Fibroblast of pulmonary artery (primary cell): ENCODE measurements around the gene CDT1.
A peak's percentile ranks its signal among the peaks of the same experiment; 100 is the strongest.

Experiments used
- DNase-seq: peaks from one replicate; pipeline ENCODE4 v3.0.0-alpha.2; 2010; ENCODE audit warnings: low read depth
- H3K4me3 ChIP-seq: replicated peaks from 2 replicates; pipeline ENCODE4 v1.5.1; 2011; ENCODE audit warnings: low read depth, mild to moderate bottlenecking, control low read depth, low read length, moderate library complexity
- CTCF ChIP-seq: IDR thresholded peaks from 2 replicates; pipeline ENCODE4 v1.5.1; 2011; ENCODE audit warnings: mild to moderate bottlenecking, control low read depth, low read length, inconsistent platforms; ENCODE audit errors: missing control alignments

Gene CDT1

GRCh38 chr16:88853325-88853941 lies 49.8 kb downstream of the CDT1 start:
- H3K4me3 ChIP-seq: no peak overlapping the region
- no peak for TF ChIP-seq CTCF
- DNase-seq: no peak

DNA sequence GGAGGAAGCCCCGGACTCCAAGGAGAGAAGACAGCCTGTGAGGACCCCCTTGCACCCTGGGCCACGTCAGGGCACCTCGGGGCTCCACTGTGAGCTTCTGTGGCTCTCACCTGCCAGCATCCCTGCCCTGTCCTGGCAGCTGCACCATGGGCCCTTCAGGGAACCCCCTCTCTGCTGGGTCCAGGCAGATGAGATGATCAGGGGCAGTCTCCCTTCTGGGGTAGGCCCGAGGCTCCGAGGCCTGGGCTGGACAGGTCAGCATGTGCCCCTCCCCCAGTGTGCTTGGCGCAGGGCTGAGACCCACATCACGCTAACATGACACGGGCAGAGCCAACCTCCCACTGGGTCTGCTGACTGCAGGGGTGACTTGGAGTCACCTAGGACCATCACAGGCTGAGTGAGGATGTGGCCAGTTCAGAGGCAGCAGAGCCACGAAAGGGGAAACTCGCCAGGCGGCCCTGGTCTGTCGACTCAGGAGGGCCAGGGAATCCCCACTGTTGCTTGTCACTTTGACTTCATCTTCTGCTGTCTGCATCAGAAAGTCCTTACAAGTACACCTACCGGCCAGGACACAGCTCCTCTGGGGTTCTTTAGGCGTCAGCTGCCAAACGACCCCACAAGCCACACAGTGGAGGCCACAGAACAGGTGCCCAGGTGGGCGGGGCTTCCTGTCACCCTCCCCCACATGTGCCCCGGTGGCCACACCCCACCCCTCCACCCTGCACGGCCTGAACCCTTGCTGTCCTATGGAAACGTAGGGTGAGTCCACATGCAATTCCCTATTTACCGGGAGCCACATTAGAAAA lies 50.9 kb downstream of the CDT1 start:
- no peak for TF ChIP-seq CTCF
- DNase-seq: no peak
- no peak overlapping the region for H3K4me3 ChIP-seq

DNA sequence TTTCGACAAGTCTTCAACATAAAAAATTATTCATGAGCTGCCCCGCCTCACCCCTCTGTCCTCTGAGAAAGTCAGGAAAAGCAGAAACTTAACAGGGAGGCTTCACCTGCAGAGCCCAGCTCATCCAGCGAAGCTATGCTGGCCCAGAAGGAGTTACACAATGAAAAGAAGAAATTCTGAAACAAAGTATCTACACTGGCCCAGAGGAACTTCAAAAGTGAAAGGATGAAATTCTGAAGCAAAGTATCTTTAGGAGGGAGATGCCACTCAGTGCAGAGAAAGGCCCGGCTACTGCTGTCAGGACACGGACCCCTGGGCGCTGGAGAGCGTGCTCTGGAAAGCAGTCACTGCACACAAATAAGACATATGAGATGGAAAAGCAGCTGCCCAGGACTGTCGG lies 51.6 kb downstream of the CDT1 start:
- H3K4me3 ChIP-seq: no peak overlapping the region
- no peak for TF ChIP-seq CTCF

DNA sequence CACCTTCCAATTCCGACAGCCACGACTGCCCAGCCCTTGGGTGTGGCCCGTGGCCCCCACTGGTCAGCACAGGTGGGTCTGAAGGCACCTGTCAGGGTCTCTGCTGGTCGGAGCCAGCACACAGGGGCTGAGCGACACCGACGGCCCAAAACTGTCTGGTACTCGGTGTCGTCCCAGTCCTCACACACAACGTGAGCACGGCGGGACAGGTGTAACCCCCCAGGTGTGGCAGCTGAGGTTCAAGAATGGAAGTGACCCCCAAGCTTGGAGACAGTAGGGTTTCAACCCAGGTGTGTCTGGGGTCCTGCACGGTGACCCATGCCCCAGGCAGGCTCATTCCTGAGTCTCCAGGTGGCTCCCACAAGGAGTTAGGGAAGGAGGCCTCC lies 52.1 kb downstream of the CDT1 start:
- no peak for DNase-seq
- H3K4me3 ChIP-seq: peak overlapping the region; percentile 99
- no peak for TF ChIP-seq CTCF

More for the DNA sequence above, 51.6 kb downstream of the CDT1 start:
- no peak for DNase-seq

GRCh38 chr16:88856122-88856827 lies 52.7 kb downstream of the CDT1 start:
- DNase-seq: no peak
- TF ChIP-seq CTCF: no peak
- H3K4me3 ChIP-seq: peak overlapping the region; percentile 99

DNA sequence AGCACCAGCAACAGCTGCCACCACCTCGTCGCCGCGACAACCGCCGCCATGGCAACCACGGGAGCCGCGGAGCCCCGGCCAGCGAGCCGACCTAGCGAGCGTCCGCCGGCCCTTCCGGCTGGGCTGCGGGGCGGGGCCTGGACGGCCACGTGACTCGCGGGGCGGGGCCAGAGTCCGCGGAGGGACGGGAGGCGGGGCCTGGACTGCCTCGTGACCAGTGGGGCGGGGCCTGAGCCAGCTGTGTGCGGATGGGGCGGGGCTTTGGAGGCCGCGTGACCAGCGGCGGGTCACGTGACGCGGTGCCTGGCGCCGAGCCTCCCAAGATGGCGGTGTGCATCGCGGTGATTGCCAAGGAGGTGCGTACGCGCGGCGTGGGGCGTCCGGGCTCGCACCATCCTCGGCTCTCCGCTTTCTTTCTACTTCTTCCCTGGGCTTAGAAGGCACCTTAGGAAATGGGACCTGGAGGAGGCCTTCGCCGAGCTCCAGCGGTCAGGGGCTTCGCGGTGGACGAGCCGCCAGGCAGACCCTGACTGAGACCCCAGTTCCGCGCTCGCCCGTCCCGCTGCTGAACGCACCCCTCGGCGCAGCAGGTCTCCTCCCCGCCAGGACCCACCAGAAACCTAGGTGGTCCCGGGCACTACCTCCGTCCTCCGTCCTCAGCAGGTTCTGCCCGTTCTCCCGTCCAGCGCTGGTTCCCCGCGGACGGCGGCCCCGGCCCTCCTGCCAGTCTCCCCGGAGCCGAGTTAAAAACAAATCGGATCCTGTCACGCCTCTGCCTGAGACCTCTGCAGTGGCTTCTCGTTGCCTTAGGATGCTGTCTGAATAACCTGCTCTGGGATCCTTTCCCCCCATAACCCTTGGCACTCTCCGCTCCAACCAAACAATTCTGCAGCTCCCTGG lies 53.5 kb downstream of the CDT1 start, which contains the start of the genes GALNS and TRAPPC2L:
Gene GALNS (minus strand): TSS at position 120 of the 900 bp plus-strand sequence. CDS start 70 bp downstream, at position 50.
Gene TRAPPC2L (plus strand): TSS at position 300 of the 900 bp plus-strand sequence. CDS start 24 bp downstream, at position 324.
- H3K4me3 ChIP-seq: peak within 1 kb of the TSS; percentile 99
- no peak for TF ChIP-seq CTCF
- DNase-seq: peak; percentile 97
